HG03060 (cell line): ENCODE data around the gene SIL1.
"Not testable (repeated sequence)": the region's sequence is repeated elsewhere in the genome, so short reads cannot be mapped to it uniquely, and the experiment has no call there.

Experiments used
- ATAC-seq: cut with Tn5 transposase; IDR thresholded peaks from one replicate; pipeline ENCODE4 v1.9.1; 2021; ENCODE audit warnings: low read depth, moderate number of reproducible peaks; ENCODE audit not compliant: unreplicated experiment

Gene SIL1

GRCh38 chr5:139116100-139116655, 82.0 kb downstream of the SIL1 start:
- no peak for ATAC-seq

DNA sequence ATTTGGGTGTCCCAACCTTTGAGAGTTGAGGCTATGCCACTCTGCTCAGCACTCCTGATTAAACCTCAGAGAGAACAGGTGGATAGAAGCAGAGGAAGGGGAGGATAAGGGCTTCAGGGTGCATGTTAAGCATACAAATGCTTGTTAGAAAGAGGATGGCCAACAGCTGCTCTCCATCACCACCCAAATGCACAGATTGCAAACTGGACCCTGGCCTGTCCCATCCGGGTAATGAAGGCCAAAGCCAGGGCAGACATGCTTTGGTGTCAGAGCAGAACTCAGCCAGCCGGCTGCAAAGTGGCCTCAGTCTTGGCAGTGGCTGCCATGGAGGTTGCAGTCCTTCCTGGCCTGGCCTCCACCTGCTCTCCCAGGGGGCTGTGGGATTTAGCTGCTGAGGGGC, 84.3 kb downstream of the SIL1 start:
- no peak for ATAC-seq

- not testable (repeated sequence) for ATAC-seq
These were observed 85.8 kb downstream of the SIL1 start for GRCh38 chr5:139112362-139112761.

DNA sequence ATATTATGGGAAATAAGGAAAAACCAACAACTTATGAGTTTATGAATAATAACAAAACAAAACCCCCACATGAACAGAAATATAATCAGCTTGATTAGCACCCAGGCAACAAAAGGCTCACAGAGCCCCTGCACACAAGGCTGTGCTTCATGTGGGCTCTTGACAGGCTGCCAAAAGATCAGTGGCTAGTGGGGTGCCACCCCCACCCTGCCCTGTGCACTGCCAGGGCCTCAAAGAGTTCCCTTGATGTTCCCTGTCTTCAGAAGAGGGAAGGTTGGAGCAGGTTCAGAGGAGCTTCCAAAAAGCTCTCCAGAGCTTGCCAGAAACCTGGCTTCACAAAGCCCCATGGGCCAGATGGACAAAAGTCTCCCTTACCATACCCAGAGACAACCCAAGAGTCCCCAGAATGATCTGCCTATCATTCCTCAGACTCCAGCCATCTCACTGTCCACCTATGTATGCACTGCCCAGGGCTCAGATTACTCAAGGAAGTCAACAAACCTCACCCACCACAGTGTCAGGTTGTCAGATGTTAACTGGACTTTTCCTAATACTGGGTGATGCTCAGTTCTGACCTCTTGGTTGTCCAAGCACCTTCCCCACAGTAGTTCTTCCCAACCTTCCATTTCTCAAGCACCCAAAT, 87.5 kb downstream of the SIL1 start:
- no peak for ATAC-seq

DNA sequence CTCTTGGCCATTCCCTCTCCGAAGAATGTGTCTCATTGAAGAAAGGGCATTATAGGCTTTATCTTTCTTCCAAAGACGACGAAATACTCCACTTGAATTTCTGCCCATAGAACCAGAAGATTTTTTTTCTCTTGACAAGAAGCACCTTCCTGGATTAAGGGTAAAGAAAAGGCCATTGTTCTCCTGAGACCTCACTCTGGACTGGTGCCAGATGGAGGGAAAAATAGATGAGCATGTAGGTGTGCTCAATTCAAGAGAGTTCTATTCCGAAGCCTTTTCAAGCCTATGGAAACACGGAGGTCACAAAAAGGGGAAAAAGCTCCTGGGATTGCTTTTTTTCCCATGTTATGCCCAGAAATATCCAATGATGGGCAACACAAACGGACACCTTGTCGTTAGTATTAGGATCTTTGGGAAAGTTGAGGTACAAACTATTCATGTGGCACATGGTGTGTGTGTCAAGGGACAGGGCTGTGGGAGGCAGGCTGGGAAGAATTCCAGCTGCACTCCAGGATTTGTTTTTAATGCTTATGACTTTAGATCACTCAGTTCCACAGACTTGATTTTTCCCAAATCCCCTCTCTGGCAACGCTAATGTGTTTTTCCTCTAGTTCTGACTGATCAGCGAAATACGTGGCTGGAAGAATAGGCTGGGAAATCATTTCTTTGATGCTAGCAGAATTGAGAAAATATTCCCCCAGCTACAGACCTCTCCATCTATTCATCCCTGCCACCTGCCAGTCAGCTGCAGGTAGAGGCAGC, 89.9 kb downstream of the SIL1 start:
- no peak for ATAC-seq

DNA sequence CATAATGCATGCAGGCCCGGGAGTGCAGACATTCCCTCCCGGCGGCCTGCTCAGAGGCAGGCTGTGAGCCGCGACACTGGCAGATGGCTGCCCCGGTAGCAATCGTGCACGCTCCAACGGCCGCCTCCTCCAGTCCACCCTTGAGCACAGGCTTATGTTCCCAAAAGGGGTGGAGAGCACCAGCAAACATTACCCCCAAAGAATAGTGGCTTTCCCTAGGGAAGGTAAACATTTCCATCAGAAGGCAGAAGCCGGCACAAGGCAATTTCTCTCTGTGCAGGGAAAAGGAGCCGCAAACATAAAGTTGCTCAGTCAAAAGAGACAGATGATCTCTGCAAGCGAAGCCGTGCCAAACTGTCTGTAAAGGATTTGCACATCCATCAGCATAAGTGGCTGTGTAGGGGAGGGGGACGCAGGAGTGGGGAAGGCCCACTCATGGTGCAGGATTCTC, 92.5 kb downstream of the SIL1 start:
- ATAC-seq = no peak

GRCh38 chr5:139104577-139105276, 93.4 kb downstream of the SIL1 start:
- no peak for ATAC-seq

DNA sequence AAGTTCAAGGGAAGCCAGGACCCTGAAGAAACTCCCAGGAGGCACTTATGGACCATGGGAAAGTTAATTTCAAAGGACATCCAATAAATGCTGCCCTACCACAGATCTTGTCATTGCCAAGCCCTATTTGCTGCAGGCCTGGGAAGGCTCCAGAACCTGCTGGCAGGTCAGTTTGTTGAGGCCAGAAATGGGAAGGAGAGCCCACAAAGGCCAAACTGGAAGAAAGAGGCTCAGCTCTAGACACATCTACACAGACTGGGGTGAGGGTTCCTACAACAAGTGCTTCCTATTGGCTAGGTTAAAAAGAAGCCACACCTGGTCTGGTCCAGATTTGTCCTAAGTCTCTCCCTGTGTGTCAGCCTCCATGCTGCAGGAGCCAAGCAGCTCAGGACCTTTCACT, 94.4 kb downstream of the SIL1 start:
- no peak for ATAC-seq

DNA sequence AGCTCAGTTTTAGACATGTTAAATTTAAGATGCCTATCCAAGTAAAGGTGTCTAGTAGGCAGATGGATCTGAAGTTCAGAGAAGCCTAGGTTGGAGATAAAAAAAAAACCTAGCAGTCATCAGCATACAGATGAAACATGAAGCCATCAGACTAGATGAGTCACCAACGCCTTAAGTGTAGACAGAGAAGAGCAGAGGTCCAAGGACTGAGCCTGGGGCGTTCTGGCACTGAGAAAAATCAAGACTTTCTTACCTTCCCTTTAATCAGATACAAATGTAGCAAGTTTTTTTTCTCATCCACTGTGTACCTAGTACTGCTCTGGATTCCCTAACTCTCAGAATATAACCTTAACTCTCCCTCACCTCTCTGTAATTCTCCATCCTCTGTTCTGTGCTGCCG, 97.3 kb downstream of the SIL1 start:
- ATAC-seq = no peak

GRCh38 chr5:139094154-139095131, 103.7 kb downstream of the SIL1 start:
- peak; percentile 89 for ATAC-seq

GRCh38 chr5:139092741-139093343, 105.3 kb downstream of the SIL1 start:
- ATAC-seq = no peak

DNA sequence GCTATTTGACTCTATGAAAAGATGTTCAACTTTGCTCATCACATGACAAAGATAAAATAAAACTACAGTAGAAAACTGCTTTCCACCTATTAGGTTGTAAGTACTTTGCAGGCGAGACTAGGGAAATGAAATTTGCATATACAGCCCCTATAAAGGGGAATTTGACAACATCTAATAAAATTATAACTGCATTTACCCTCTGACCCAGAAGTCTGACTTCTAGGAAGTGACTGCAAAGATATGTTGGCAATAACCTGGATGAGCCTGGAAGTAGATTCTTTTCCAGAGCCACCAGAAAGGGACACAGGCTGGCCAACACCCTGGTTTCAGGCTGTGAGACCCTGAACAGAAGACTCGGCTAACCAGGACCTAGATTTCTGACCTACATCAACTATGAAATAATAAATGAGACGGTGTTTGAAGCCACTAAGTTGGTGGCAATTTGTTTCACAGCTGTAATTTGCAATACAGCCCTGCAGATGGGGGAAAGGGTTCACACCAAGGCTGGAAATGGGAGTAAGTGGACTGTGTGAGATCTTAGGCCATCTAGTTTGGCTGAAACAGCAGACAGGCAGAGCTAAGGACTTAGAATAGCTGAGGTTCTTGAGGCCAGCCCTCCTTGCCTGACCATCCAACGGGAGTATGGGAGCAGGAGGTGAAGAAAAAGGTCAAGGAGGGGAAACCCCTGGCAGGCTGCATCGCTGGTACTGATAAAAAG, 106.6 kb downstream of the SIL1 start:
- no peak for ATAC-seq

- no peak for ATAC-seq
These were observed 107.6 kb downstream of the SIL1 start for GRCh38 chr5:139090581-139090980.

DNA sequence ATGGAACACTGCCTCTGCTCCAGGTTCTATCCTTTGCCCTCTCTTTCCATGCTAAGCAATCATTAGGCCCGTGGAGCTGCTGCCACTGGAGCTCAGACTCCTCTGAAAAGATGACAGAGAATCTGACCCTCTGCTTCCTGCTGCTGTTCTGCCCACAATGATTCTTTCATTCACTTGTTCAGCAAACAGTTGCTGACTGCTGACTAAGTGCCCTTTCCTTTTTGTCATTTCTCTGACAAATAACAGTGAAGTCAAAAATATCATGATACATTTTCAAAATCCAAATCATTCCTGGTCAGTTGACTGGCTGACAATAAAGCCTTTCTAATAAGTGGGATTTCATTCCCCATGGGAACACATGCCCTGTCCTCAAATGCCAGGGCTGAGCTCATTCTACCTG, 110.1 kb downstream of the SIL1 start:
- ATAC-seq = no peak

DNA sequence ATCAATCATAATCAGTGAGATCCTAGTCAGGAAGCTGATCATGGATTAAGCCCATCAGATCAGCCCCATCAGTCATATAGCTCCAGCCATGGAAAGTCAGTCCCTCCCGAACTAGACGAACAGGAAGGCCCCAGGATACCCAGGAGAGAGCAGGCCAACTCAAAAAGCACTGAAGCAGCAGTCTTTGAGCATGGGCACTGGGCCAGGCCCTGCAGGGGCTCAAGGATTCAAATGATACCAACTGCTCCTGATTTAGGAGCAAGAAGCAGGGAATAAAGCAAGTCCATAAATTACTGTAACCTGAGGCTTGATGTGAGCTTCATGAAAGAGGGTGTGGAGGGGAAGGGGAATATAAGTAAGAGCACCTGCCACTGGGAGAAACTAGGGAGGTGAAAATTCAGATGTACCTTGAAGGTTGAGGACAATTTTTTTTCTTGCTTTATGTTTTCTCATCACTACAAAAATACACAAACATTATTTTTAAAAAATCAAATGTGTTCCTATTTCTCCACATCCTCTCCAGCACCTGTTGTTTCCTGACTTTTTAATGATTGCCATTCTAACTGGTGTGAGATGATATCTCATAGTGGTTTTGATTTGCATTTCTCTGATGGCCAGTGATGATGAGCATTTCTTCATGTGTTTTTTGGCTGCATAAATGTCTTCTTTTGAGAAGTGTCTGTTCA, 115.2 kb downstream of the SIL1 start:
- ATAC-seq = no peak

- ATAC-seq = no peak
These were observed 118.1 kb downstream of the SIL1 start for GRCh38 chr5:139079991-139080610.

DNA sequence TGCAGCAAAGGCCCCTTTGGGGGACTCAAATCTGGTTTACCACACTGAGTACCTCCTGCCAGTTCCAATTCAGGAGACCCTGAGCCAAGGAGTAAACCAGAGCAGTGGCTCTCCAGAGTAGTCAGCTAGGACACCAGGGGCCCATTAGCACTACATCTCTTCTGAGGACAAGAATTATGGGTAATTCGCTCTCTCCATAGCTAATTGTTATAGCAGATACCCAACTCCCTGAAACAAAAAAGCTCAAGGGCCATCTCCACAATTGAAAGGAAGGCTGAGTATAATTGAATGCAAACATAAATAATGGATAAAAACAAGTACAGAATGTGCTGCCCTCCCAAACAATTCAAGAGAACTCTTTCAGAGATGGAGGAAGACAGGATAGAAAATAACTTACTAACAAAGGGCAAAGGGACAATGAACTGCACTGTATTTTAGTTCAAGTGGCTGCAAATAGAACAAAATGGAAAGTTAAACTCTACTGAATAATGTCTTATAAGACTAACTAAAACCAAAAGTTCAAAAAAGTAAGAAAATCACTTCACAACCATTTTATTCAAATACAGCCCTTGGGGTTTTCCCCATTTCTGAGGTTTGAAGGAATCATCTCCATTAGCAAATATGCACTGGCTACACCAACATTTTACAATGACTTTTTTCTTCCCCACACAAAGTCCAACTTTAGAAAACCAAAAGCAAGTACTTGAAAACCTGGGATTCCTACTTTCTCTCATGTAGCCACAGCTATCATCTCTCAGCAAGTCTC, 118.8 kb downstream of the SIL1 start:
- ATAC-seq = no peak
